PFSK-1 (cell line): ENCODE results near the gene MAFB.

ENCODE experiments used
- FOXP2 ChIP-seq: optimal IDR thresholded peaks from 2 replicates; pipeline ENCODE3; 2011; ENCODE audit warnings: borderline replicate concordance, control low read depth, inconsistent platforms; ENCODE audit not compliant: insufficient read depth; ENCODE audit errors: extremely low read length, extremely low read depth
- POLR2AphosphoS5 ChIP-seq: IDR thresholded peaks from 2 replicates; pipeline ENCODE4 v1.6.1; 2012; ENCODE audit warnings: low read depth, mild to moderate bottlenecking, control low read depth, low read length, moderate library complexity
- REST ChIP-seq, 2 experiments: IDR thresholded peaks; 2 replicates each; pipeline versions ENCODE4 v1.6.1 to v1.8.0; 2011 to 2012; ENCODE audit warnings: low read depth in 2 of 2, low read length in 2 of 2, control low read depth in 1 of 2, inconsistent platforms in 1 of 2, mild to moderate bottlenecking in 1 of 2, moderate library complexity in 1 of 2; ENCODE audit not compliant: insufficient read depth in 1 of 2
- SIN3A ChIP-seq: IDR thresholded peaks from 2 replicates; pipeline ENCODE4 v1.6.1; 2012; ENCODE audit warnings: mild to moderate bottlenecking, low read length, moderate library complexity, borderline replicate concordance; ENCODE audit not compliant: insufficient read depth
- TAF1 ChIP-seq: IDR thresholded peaks from 2 replicates; pipeline ENCODE4 v1.6.1; 2012; ENCODE audit warnings: low read length, control low read depth, borderline replicate concordance; ENCODE audit not compliant: insufficient read depth

GRCh38 chr20:40697541-40697940, 8.5 kb upstream of the MAFB start:
- no peak for TF ChIP-seq REST (IDR thresholded peaks at IDR 0.05; ENCODE audit: insufficient read depth in 1 of 2, low read depth in 2 of 2, low read length in 2 of 2)
- no peak for TF ChIP-seq TAF1
- TF ChIP-seq SIN3A: no peak
- no peak for TF ChIP-seq POLR2AphosphoS5
- TF ChIP-seq FOXP2: no peak
